Ovary (tissue), 3 donors: ENCODE data around the gene PPP1R2.

Experiments used
- CTCF ChIP-seq, 3 donors: fragments of 450-650 bp in 2 of 3; fragments of 200-600 bp in 1 of 3; IDR thresholded peaks; one replicate each; pipeline versions ENCODE4 v1.5.1 to v1.8.0; 2016 to 2022; ENCODE audit warnings: antibody characterized with exemption in 3 of 3, mild to moderate bottlenecking in 1 of 3
- EP300 ChIP-seq: sonication (generic); formaldehyde crosslinking; IDR thresholded peaks from one replicate; pipeline ENCODE4 v1.6.1; 2017; ENCODE audit warnings: antibody characterized with exemption
- POLR2A ChIP-seq: fragments of 450-650 bp; IDR thresholded peaks from one replicate; pipeline ENCODE4 v1.6.1; 2017; ENCODE audit warnings: antibody characterized with exemption, mild to moderate bottlenecking, moderate library complexity
- donor health status: DM: no; HTN: no; CAD: no.

GRCh38 chr3:195535293-195535692 is 7.8 kb downstream of the PPP1R2 start:
- TF ChIP-seq CTCF (IDR thresholded peaks at IDR 0.05) (no peak), EP300 (no peak), POLR2A (no peak)
